ENCODE results near the gene ALPP. TPM values are rescaled to one million over a fixed set of nuclear protein-coding genes. Genes with fewer than 3 reads are reported as not detected.
"Not testable (repeated sequence)": the region's sequence is repeated elsewhere in the genome, so short reads cannot be mapped to it uniquely, and the experiment has no call there.

ALPP gene
- total RNA-seq, 3 donors from 2014 or later (not counting 1 experiment from before 2014, with no cell fraction given): 0.30 TPM; not detected in 2

DNA sequence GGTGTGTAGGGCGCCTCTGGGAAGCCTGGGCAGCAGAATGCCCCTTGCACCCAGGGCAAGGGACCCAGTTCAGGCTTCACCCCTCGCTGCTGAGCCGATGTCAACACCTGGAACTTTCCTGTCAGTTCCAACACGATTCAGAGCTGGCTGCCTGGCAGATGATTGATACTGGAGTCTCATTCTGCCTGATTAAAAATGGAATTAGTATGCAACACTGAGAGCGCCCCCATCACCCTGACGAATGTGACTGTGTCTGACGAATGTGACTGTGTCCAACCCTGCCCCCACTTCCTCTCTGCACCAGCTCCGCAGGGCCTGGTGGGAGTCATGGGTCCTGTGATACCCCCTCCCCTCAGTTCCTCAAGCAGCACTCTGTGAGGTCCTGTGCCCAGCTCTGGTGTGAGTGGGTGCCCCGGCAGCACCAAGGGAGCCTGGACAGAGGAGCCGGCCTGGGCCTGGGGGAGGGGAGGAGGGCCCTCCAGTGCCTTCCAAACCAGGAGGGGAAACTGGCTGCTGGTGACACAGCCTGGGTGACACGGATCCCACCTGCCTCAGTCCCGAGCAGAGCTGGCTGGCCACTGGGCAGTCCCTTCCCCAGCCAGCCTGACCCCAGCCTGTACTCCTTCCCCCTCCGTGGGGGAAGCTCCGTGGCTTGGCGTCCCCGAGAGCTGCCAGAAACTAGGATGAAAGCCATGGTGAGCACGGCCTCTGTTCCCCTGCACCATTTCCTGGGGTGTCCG, 41.4 kb upstream of the ALPP start:
- Histone ChIP-seq H3K4me1 (ENCODE audit: control insufficient read depth, insufficient read depth, low read length) (no peaks in the 10 kb centered on the region), H3K9me3 (ENCODE audit: control insufficient read depth, insufficient read depth, low read length) (no peaks in the 10 kb centered on the region), H3K27ac (ENCODE audit: low read length) (no peak overlapping the region), H3K36me3 (ENCODE audit: control insufficient read depth, insufficient read depth, low read length) (peaks cover 5% of the 10 kb centered on the region), H3K4me3 (ENCODE audit: low read length) (no peak overlapping the region), H3K27me3 (ENCODE audit: control insufficient read depth, insufficient read depth, low read length) (no peaks in the 10 kb centered on the region)
- TF ChIP-seq, protein P1, sequence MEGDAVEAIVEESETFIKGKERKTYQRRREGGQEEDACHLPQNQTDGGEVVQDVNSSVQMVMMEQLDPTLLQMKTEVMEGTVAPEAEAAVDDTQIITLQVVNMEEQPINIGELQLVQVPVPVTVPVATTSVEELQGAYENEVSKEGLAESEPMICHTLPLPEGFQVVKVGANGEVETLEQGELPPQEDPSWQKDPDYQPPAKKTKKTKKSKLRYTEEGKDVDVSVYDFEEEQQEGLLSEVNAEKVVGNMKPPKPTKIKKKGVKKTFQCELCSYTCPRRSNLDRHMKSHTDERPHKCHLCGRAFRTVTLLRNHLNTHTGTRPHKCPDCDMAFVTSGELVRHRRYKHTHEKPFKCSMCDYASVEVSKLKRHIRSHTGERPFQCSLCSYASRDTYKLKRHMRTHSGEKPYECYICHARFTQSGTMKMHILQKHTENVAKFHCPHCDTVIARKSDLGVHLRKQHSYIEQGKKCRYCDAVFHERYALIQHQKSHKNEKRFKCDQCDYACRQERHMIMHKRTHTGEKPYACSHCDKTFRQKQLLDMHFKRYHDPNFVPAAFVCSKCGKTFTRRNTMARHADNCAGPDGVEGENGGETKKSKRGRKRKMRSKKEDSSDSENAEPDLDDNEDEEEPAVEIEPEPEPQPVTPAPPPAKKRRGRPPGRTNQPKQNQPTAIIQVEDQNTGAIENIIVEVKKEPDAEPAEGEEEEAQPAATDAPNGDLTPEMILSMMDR (IDR thresholded peaks at IDR 0.05): no peak
- no peak overlapping the region for H3K27ac Mint-ChIP-seq
- WGBS (ENCODE audit: insufficient coverage): 90% methylated on average over 16 of the region's 18 CpGs
- no peak for DNase-seq
- intact Hi-C loops (cut with micrococcal nuclease): no loop called here
- no peak for ATAC-seq
- no peaks in the 10 kb centered on the region for H3K9me3 Mint-ChIP-seq
- H3K4me3 Mint-ChIP-seq: no peak overlapping the region
- no peaks in the 10 kb centered on the region for H3K27me3 Mint-ChIP-seq (ENCODE audit: low read depth in 2 of 2)
- H3K4me1 Mint-ChIP-seq: no peaks in the 10 kb centered on the region
- H3K36me3 Mint-ChIP-seq: no peaks in the 10 kb centered on the region

DNA sequence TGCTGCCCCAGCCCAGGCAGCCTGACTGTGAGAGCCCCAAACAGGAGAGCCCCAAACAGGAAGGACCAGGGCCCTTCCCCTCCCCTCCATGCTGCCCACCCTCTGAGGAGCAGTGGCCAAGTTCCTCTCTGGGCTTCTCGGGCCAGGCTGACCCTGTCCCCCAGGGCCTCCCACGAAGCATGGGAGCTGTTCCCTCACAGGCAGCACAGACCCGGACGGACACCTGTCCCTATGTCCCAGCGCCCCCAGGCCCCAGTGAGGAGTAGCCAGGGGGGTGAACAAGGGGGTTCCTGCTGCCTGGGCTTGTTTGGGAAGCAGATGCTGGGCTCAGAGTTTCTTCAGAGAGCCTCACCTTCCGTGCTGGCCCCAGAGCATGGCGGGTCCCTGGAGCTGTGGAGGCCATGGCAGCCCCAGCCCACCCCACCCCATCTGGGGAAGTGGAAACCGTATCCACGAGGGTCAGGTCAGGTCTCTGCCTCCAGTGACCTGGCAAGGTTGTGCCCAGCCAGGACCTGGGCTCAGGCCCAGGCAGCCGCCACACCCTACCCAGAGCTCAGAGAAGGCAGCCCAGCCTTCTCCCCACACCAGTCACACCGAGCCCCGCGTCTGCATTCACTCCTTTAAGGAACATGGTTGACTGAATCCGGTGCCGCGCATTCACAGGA, 40.3 kb upstream of the ALPP start:
- H3K9me3 Mint-ChIP-seq; H3K9me3 ChIP-seq (ENCODE audit: control insufficient read depth, insufficient read depth, low read length); H3K4me3 Mint-ChIP-seq; H3K27me3 Mint-ChIP-seq (ENCODE audit: low read depth in 2 of 2); H3K36me3 Mint-ChIP-seq; H3K27ac ChIP-seq (ENCODE audit: low read length); H3K36me3 ChIP-seq (ENCODE audit: control insufficient read depth, insufficient read depth, low read length); DNase-seq; H3K4me1 Mint-ChIP-seq; H3K27ac Mint-ChIP-seq; H3K27me3 ChIP-seq (ENCODE audit: control insufficient read depth, insufficient read depth, low read length); ATAC-seq; H3K4me3 ChIP-seq (ENCODE audit: low read length); H3K4me1 ChIP-seq (ENCODE audit: control insufficient read depth, insufficient read depth, low read length); intact Hi-C loops (cut with micrococcal nuclease): not testable (repeated sequence)
- WGBS (ENCODE audit: insufficient coverage): 87% methylated on average over 10 of the region's 16 CpGs

DNA sequence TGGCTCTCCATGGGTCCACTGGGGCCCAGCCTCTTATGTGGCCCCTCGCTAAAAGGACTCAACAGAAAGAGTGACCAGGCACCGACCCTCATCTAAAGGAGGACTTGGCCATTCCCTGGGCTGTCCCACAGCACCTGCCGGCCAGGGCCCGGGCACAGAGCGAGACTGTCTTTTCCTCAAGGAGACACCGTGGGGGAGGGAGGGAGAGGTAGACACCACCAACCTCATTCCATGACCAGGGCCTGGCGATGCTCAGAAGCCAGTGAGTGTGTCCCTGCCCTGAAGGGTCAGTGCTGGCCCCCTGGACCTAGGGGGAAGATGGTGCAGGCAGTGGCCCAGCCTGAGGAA, 39.8 kb upstream of the ALPP start:
- Histone ChIP-seq H3K9me3 (ENCODE audit: control insufficient read depth, insufficient read depth, low read length) (no peaks in the 10 kb centered on the region), H3K27ac (ENCODE audit: low read length) (no peak overlapping the region), H3K27me3 (ENCODE audit: control insufficient read depth, insufficient read depth, low read length) (no peaks in the 10 kb centered on the region), H3K36me3 (ENCODE audit: control insufficient read depth, insufficient read depth, low read length) (peaks cover 5% of the 10 kb centered on the region), H3K4me3 (ENCODE audit: low read length) (no peak overlapping the region), H3K4me1 (ENCODE audit: control insufficient read depth, insufficient read depth, low read length) (no peaks in the 10 kb centered on the region)
- WGBS (ENCODE audit: insufficient coverage): 90% methylated on average over 6 of the region's 7 CpGs
- H3K27ac Mint-ChIP-seq: no peak overlapping the region
- DNase-seq: no peak
- no peak overlapping the region for H3K4me3 Mint-ChIP-seq
- intact Hi-C loops (cut with micrococcal nuclease): no loop called here
- H3K4me1 Mint-ChIP-seq: no peaks in the 10 kb centered on the region
- H3K9me3 Mint-ChIP-seq: no peaks in the 10 kb centered on the region
- H3K27me3 Mint-ChIP-seq (ENCODE audit: low read depth in 2 of 2): no peaks in the 10 kb centered on the region
- ATAC-seq: no peak
- no peaks in the 10 kb centered on the region for H3K36me3 Mint-ChIP-seq
- TF ChIP-seq, protein P1 (IDR thresholded peaks at IDR 0.05): no peak

DNA sequence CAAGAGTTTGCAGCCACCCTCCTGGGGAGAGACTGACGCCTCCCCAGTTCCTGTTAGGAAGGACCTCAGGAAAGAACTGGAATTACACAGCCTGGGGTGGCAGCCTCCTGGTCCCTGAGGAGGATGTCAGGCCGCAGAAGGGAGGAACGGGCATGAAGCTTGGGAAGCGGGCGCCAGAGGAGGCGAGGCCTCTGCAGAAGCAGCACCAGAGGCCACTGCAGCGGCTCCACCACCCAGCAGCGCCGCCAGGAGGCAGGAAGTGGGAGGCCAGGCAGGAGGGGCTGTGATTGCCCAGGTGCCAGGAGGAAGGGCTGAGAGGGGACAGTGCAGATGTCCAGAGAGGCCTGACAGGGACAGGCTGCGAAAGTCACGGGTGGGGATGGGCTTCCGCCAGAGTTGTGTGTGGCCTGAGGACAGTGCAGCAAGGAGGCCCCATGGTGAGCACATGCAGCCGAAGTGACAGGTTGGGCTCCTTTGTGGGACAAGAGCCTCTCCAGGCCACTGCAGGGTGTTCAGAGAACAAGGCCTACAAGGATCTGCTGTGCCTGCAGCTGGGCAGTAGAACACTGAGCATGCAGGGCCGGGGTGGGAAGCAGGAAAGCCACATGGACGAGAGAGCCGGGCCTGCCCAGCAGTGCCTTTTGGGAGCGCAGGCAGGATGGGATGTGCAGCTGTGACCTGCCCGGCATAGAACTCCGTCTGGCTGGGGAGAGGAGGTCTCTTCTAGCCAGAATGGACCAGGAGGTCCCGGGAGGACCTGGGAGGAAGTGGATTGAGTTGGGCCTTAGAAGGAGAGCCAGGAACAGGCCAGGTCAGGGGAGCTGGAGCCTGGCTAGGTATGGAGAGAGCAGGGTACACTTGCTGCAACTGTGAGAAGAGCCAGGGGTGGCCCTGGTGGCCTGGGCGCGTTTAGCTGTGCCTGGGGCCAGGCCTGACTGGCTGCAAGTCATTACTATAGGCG, 39.1 kb upstream of the ALPP start:
- intact Hi-C loops (cut with micrococcal nuclease): no loop called here
- H3K27ac ChIP-seq (ENCODE audit: low read length): no peak overlapping the region
- no peaks in the 10 kb centered on the region for H3K4me1 ChIP-seq (ENCODE audit: control insufficient read depth, insufficient read depth, low read length)
- no peaks in the 10 kb centered on the region for H3K4me1 Mint-ChIP-seq
- H3K27ac Mint-ChIP-seq: no peak overlapping the region
- H3K4me3 ChIP-seq (ENCODE audit: low read length): no peak overlapping the region
- WGBS (ENCODE audit: insufficient coverage): 87% methylated on average over 23 of the region's 23 CpGs
- no peak overlapping the region for H3K4me3 Mint-ChIP-seq
- no peaks in the 10 kb centered on the region for H3K9me3 Mint-ChIP-seq
- H3K27me3 ChIP-seq (ENCODE audit: control insufficient read depth, insufficient read depth, low read length): no peaks in the 10 kb centered on the region
- ATAC-seq (no peak), DNase-seq (no peak)
- no peaks in the 10 kb centered on the region for H3K27me3 Mint-ChIP-seq (ENCODE audit: low read depth in 2 of 2)
- no peaks in the 10 kb centered on the region for H3K36me3 Mint-ChIP-seq
- TF ChIP-seq, protein P1 (IDR thresholded peaks at IDR 0.05): no peak
- peaks cover 2% of the 10 kb centered on the region for H3K36me3 ChIP-seq (ENCODE audit: control insufficient read depth, insufficient read depth, low read length)
- no peaks in the 10 kb centered on the region for H3K9me3 ChIP-seq (ENCODE audit: control insufficient read depth, insufficient read depth, low read length)

Data from natural killer cell (primary cell).